Subcutaneous adipose tissue (tissue), 4 donors: ENCODE measurements around the gene ZC3H7A. TPM values are rescaled to one million over a fixed set of nuclear protein-coding genes. Genes with fewer than 3 reads are reported as not detected.

Experiments used
- CTCF ChIP-seq: fragments of 450-650 bp; IDR thresholded peaks from one replicate; pipeline ENCODE4 v1.5.1; 2016; ENCODE audit warnings: low read depth, mild to moderate bottlenecking, control low read depth, antibody characterized with exemption, moderate library complexity
- total RNA-seq, 4 donors: library from RNA; depleted of rRNA; stranded (reverse); fragments of >200 nt; gene quantifications; one replicate each; pipeline ENCODE4 v1.1.0, GENCODE V29; 2016

Gene ZC3H7A
- total RNA-seq, 4 donors from 2014 or later, result 68.5 to 100 (median 94.7) TPM

GRCh38 chr16:11742093-11742535 lies 54.9 kb downstream of the ZC3H7A start:
- TF ChIP-seq CTCF, result no peak

DNA sequence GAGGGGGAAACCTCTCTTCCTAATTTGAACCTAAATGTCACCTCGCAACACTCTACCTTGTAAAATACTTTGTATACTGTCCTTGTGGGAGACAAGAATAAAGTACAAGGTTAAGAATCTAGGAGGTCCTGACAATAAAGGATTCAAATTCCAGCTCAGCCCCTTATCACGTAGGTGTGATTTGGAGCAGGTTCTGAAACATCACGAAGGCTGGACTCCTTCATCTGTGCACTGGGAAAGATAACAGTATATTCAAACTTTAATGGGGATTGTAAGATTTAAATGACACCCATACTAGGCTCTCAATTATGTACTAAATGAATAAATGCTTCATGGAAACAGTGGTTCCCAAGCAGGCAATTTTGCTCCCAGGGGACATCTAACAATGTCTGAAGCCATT lies 56.5 kb downstream of the ZC3H7A start:
- TF ChIP-seq CTCF, result no peak

DNA sequence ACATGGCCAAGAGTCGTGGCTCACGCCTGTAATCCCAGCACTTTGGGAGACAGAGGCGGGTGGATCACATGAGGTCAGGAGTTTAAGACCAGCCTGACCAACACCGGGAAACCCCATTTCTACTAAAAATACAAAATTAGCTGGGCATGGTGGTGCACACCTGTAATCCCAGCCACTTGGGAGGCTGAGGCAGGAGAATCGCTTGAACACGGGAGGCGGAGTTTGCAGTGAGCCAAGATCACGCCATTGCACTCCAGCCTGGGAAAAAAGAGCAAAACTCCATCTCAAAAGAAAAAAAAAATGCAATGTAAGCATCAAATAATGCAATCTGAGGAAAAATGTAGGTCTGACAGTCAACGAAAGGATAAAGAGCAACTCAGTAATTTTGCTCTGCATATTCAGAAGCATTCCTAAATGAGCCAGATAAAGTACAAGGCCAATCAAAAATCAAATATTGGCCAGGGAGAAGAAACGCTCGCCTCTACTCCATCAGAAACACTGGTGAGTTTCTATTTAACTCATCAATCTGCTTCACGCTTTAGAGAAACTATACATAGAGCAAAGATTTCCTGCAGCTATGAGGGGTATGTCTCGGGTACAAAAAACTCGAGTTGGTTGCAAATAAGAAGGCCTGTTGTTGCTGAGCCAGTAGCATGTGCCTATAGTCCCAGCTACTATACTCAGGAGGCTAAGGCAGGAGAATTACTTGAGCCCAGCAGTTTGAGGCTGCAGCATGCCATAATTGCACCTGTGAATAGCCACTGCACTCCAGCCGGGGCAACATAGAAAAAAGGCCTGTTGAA lies 58.1 kb downstream of the ZC3H7A start:
- TF ChIP-seq CTCF, result no peak

DNA sequence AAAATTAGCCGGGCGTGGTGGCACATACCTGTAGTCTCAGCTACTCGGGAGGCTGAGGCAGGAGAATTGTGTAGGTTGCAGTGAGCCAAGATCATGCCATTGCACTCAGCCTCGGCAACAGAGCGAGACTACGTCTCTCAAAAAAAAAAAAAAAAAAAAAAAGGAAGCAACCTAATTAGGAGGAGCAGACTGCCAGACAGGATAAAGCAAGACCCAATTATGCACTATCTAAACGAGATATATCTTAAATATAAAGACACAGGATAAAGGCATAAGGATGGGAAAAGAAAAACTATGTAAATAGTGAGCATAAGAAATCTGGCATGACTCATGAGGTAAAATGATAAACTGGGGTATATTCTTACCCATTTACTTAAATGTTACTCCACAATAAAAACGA lies 59.3 kb downstream of the ZC3H7A start:
- TF ChIP-seq CTCF, result no peak

GRCh38 chr16:11736903-11737302 lies 60.2 kb downstream of the ZC3H7A start:
- TF ChIP-seq CTCF, result no peak

DNA sequence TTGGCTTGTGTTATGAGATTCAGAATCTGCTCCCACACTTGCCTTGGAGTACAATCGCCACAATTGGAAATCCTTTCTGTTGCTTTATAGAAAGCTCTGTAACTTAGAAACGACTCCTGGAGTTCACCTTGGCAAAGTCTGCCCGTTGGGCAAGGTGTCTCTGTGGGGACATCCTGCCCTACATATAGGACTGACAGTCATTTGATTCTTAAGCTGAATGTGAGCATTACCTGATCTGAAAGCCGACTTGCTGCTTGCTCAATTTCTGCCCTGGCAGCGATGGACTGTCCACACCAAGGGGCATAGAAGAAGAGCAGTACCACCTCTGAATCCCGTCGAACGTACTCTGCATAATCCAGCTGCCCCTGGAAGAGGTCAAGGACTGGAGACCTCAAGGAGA lies 61.3 kb downstream of the ZC3H7A start:
- no peak for TF ChIP-seq CTCF

- TF ChIP-seq CTCF, result no peak
Measured at GRCh38 chr16:11734653-11735043, 62.4 kb downstream of the ZC3H7A start.
